Kidney (tissue), 14 donors: ENCODE data around the gene SAG. TPM values are rescaled to one million over a fixed set of nuclear protein-coding genes. Genes with fewer than 3 reads are reported as not detected.

Source experiments
- DNase-seq, 5 donors: peaks; one replicate each; pipeline ENCODE4 v3.0.0-alpha.2; 2013 to 2020
- FAIRE-seq: peaks from 2 replicates; lab custom pipeline; 2012; peaks lifted over from hg19 to GRCh38; lab: Jason Lieb, UNC
- H3K27ac ChIP-seq, 2 donors: one replicate each; pipeline ENCODE4 v1.7.0; 2013; ENCODE audit warnings: low read depth in 2 of 2, low read length in 2 of 2, inconsistent platforms in 1 of 2
- H3K27me3 ChIP-seq: one replicate; pipeline ENCODE4 v1.7.1; 2013; ENCODE audit warnings: low read length, inconsistent platforms; ENCODE audit not compliant: control insufficient read depth, insufficient read depth
- H3K36me3 ChIP-seq, 3 donors: one replicate each; pipeline versions ENCODE4 v1.7.0 to v1.7.1; 2013; ENCODE audit warnings: low read length in 3 of 3, control low read depth in 1 of 3, inconsistent platforms in 1 of 3; ENCODE audit not compliant: insufficient read depth in 3 of 3, control insufficient read depth in 2 of 3
- H3K4me1 ChIP-seq, 3 donors: one replicate each; pipeline versions ENCODE4 v1.7.0 to v1.7.1; 2013; ENCODE audit warnings: low read length in 3 of 3, inconsistent platforms in 1 of 3, low read depth in 1 of 3; ENCODE audit not compliant: control insufficient read depth in 2 of 3, insufficient read depth in 2 of 3
- H3K4me3 ChIP-seq, 3 donors: one replicate each; pipeline versions ENCODE4 v1.7.0 to v1.8.1; 2013; ENCODE audit warnings: low read length in 3 of 3, control low read depth in 1 of 3, inconsistent platforms in 1 of 3
- H3K9ac ChIP-seq, 3 donors: one replicate each; pipeline versions ENCODE4 v1.7.0 to v1.7.1; 2013; ENCODE audit warnings: low read length in 3 of 3, control low read depth in 1 of 3, inconsistent platforms in 1 of 3
- H3K9me3 ChIP-seq, 3 donors: one replicate each; pipeline versions ENCODE4 v1.7.0 to v1.7.1; 2013; ENCODE audit warnings: low read length in 3 of 3, control low read depth in 1 of 3, inconsistent platforms in 1 of 3; ENCODE audit not compliant: control insufficient read depth in 2 of 3, insufficient read depth in 1 of 3
- intact Hi-C: fragments of 100-400 bp; cut with DNase I; formaldehyde crosslinking; loops from one replicate; pipeline ENCODE4 v1.11.1; 2022
- polyA plus RNA-seq: library from polyadenylated mRNA; stranded (reverse); fragments of 350-450 nt; fragmentation: Illumina TruSeq; extraction: RNeasy Lipid Tissue Mini Kit (QIAGEN cat#74804); gene quantifications from one replicate; pipeline ENCODE4 v1.2.3, GENCODE V29; 2014; ENCODE audit warnings: low read depth, low replicate concordance; ENCODE audit not compliant: insufficient read depth
- total RNA-seq: library from RNA; stranded (reverse); fragmentation: NEBNext Ultra II Directional; extraction: Animal tissue kit (Norgen Biotek cat#: 25700); gene quantifications from one replicate; pipeline ENCODE4 v1.2.1, GENCODE V29; 2021
- TF ChIP-seq, protein P1 (sequence below): IDR thresholded peaks from 3 replicates; pipeline ENCODE4 v1.5.1; 2012; ENCODE audit warnings: mild to moderate bottlenecking, moderate library complexity, borderline replicate concordance; ENCODE audit not compliant: insufficient read depth; ENCODE audit errors: extremely low read depth
- donor health status: control.
- donor health status: control.
- donor health status: control.
- donor health status: control.
- donor health status: control.
- donor health status: DM: yes; HTN: yes; CAD: no.
- donor health status: Normal renal cell carcinoma (clear cell type).

SAG gene
- total and polyA plus RNA-seq, 2 donors from 2014 or later = not detected

DNA sequence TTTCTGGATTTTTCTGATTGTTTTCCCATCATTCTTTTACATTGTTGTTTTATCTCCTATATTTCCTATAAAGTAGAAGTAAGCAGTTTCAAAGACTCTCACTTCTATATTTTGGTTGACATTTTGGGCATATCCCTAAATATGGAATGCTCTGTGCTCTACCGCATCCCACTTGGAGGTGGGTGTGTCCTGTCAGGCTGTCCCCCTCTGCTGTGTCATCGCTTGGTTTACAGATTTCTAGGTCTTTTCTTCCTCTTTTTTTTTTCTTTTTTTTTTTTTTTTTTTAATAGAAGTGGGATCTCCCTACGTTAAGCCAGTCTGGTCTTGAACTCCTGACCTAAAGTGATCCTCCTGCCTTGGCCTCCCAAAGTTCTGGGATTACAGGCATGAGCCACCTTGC, 60.0 kb downstream of the SAG start:
- Histone ChIP-seq H3K4me3 (no peak overlapping the region), H3K9ac (no peak overlapping the region), H3K9me3 (peaks cover 0 to 3% (median 0%) of the 10 kb centered on the region in 3 donors), H3K27me3 (no peaks in the 10 kb centered on the region), H3K36me3 (no peaks in the 10 kb centered on the region), H3K27ac (no peak overlapping the region), H3K4me1 (no peaks in the 10 kb centered on the region)
- intact Hi-C loops = no loop called here
- FAIRE-seq = no peak
- no peak for DNase-seq
- TF ChIP-seq, protein P1, sequence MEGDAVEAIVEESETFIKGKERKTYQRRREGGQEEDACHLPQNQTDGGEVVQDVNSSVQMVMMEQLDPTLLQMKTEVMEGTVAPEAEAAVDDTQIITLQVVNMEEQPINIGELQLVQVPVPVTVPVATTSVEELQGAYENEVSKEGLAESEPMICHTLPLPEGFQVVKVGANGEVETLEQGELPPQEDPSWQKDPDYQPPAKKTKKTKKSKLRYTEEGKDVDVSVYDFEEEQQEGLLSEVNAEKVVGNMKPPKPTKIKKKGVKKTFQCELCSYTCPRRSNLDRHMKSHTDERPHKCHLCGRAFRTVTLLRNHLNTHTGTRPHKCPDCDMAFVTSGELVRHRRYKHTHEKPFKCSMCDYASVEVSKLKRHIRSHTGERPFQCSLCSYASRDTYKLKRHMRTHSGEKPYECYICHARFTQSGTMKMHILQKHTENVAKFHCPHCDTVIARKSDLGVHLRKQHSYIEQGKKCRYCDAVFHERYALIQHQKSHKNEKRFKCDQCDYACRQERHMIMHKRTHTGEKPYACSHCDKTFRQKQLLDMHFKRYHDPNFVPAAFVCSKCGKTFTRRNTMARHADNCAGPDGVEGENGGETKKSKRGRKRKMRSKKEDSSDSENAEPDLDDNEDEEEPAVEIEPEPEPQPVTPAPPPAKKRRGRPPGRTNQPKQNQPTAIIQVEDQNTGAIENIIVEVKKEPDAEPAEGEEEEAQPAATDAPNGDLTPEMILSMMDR = no peak

DNA sequence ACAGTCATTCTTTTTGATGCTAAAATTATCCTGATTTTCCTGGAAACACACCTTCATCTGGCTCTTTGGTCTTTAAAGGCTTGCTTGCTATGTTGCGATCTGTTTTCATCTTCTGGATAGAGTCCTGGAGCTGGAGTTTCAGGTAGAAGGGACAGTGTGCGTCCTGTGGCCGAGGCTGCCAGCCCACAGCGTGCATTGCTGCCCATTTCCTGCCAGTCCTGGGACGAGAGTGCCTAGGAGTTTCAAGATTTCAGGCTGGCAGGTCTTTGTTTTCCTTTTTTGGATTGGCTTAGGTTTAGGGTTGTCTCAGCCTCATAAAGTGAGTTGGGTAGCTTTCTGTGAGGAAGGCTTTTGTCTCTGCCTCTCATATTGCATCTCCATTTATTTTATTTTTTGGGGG, 61.1 kb downstream of the SAG start:
- Histone ChIP-seq H3K4me1 (no peaks in the 10 kb centered on the region), H3K9ac (no peak overlapping the region), H3K4me3 (no peak overlapping the region), H3K36me3 (no peaks in the 10 kb centered on the region), H3K27me3 (no peaks in the 10 kb centered on the region), H3K27ac (no peak overlapping the region), H3K9me3 (no peaks in the 10 kb centered on the region)
- intact Hi-C loops = no loop called here
- FAIRE-seq (no peak), DNase-seq (no peak)
- TF ChIP-seq, protein P1 = no peak

DNA sequence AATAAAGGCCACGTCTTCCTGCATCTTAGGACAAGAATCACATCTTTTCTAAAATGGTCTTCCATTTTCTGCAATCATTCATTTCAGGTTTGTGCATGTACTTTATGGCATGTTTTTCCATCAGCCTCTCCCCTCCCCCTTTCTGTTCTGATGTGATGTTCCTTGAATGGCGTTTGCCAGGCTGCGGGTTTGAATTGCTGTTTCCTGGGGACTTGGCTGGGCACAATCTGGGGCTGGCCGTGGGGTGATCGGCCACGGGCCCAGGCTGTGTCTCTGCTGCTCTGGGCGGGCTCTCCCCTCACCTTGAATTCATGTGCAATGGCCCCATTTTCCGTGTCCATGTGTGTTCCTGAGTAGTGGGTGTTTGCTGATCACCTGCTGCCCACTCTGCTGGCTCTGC, 61.8 kb downstream of the SAG start:
- TF ChIP-seq, protein P1 = no peak

DNA sequence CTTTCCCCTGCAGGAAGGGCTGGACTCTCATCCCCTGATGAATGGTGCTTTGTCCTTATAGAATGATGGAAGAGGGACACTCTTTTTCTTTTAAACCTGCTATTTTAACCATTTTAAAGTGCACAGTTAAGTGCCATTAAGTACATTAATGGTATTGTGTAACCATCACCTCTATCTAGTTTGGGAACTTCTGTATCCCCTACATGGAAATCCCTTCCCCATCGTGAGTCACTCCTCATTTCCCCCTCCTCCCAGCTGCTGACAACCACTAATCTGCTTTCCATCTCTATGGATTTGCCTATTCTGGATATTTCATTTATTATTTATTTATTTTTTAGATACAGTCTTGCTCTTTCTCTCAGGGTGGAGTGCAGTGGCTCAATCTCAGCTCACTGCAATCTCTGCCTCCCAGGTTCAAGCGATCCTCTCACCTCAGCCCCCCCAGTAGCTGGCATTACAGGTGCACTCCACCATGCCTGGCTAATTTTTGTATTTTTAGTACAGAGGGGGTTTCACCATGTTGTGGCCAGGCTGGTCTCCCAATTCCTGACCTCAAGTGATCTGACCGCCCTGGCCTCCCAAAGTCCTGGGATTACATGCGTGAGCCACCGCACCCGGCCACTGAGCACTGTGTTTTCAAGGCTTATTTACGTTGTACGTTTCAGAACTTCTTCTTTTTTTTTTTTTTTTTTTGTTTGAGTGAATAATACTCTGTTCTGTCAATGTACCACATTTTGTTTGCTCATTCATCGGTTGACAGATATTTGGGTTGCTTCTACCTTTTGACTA, 62.5 kb downstream of the SAG start:
- H3K4me3 ChIP-seq = no peak overlapping the region
- no peak overlapping the region for H3K27ac ChIP-seq
- FAIRE-seq (no peak), DNase-seq (no peak)
- TF ChIP-seq, protein P1 = no peak
- H3K36me3 ChIP-seq = no peaks in the 10 kb centered on the region
- intact Hi-C loops = no loop called here
- H3K4me1 ChIP-seq = no peaks in the 10 kb centered on the region
- no peak overlapping the region for H3K9ac ChIP-seq
- no peaks in the 10 kb centered on the region for H3K9me3 ChIP-seq
- no peaks in the 10 kb centered on the region for H3K27me3 ChIP-seq

More for the DNA sequence above, 61.8 kb downstream of the SAG start:
- Histone ChIP-seq H3K9ac (no peak overlapping the region), H3K9me3 (no peaks in the 10 kb centered on the region), H3K4me3 (no peak overlapping the region), H3K27ac (no peak overlapping the region), H3K27me3 (no peaks in the 10 kb centered on the region), H3K36me3 (no peaks in the 10 kb centered on the region), H3K4me1 (no peaks in the 10 kb centered on the region)
- intact Hi-C loops = no loop called here
- FAIRE-seq = no peak
- DNase-seq = no peak
